IMR-90 (cell line): ENCODE results near the gene FCRL6. TPM values are rescaled to one million over a fixed set of nuclear protein-coding genes. Genes with fewer than 3 reads are reported as not detected.

Source experiments
- ATAC-seq: fragments of 200-7000 bp; cut with Tn5 transposase; 2 replicates; pipeline ENCODE4 v1.9.1; 2020; ENCODE audit warnings: low read depth, mild to moderate bottlenecking, moderate library complexity
- BruUV-seq: library from RNA; stranded (reverse); fragments of 400-500 nt; replicated peaks from 2 replicates; lab custom pipeline; 2021; lab: Mats Ljungman, UMichigan
- CTCF ChIA-PET: fragments of 300-600 bp; formaldehyde crosslinking; extraction: SDS; loops from one replicate; lab custom pipeline; 2021; ENCODE audit warnings: antibody characterized with exemption; lab: Yijun Ruan, JAX
- POLR2A ChIA-PET: fragments of 300-600 bp; sonication (Branson Sonifier 250); formaldehyde crosslinking; loops from one replicate; lab custom pipeline; 2022; ENCODE audit warnings: antibody characterized with exemption; ENCODE audit not compliant: unreplicated experiment; lab: Charles Lee
- DNase-seq: peaks from one replicate; pipeline ENCODE4 v3.0.0; 2013
- H2AFZ ChIP-seq: replicated peaks from 2 replicates; pipeline ENCODE3; 2013; ENCODE audit warnings: low read length, mild to moderate bottlenecking; ENCODE audit not compliant: poor library complexity
- H2AK5ac ChIP-seq: 2 replicates; pipeline ENCODE4 v1.6.1; 2013; ENCODE audit warnings: low read depth, low read length, inconsistent platforms
- H2AK9ac ChIP-seq: replicated peaks from 2 replicates; pipeline ENCODE3; 2013; ENCODE audit warnings: mild to moderate bottlenecking, low read depth, low read length, moderate library complexity; ENCODE audit not compliant: poor library complexity
- H2BK120ac ChIP-seq: 2 replicates; pipeline ENCODE4 v1.6.1; 2013; ENCODE audit warnings: low read depth, low read length, inconsistent platforms
- H2BK15ac ChIP-seq: 3 replicates; pipeline ENCODE4 v1.6.1; 2013; ENCODE audit warnings: low read depth, low read length, inconsistent platforms
- H2BK20ac ChIP-seq: 2 replicates; pipeline ENCODE4 v1.6.1; 2013; ENCODE audit warnings: low read depth, mild to moderate bottlenecking, inconsistent platforms, low read length, moderate library complexity
- H2BK5ac ChIP-seq: 2 replicates; pipeline ENCODE4 v1.6.1; 2013; ENCODE audit warnings: mild to moderate bottlenecking, low read depth, low read length, inconsistent platforms; ENCODE audit not compliant: poor library complexity, severe bottlenecking
- H3K14ac ChIP-seq: replicated peaks from 2 replicates; pipeline ENCODE4 v1.6.1; 2013; ENCODE audit warnings: low read depth, low read length, inconsistent platforms
- H3K18ac ChIP-seq: 2 replicates; pipeline ENCODE4 v1.6.1; 2013; ENCODE audit warnings: low read depth, low read length, control low read depth
- H3K23ac ChIP-seq: 2 replicates; pipeline ENCODE4 v1.6.1; 2013; ENCODE audit warnings: low read depth, low read length, inconsistent platforms
- H3K27ac ChIP-seq: 2 replicates; pipeline ENCODE4 v1.5.1; 2013; ENCODE audit warnings: mild to moderate bottlenecking, control low read depth, low read length; ENCODE audit not compliant: insufficient read depth
- H3K27me3 ChIP-seq: 2 replicates; pipeline ENCODE4 v1.6.1; 2013; ENCODE audit warnings: low read length; ENCODE audit not compliant: control insufficient read depth, insufficient read depth
- H3K36me3 ChIP-seq: 2 replicates; pipeline ENCODE4 v1.6.1; 2013; ENCODE audit warnings: low read length, mixed read lengths; ENCODE audit not compliant: control insufficient read depth, insufficient read depth
- H3K4ac ChIP-seq: 2 replicates; pipeline ENCODE4 v1.6.1; 2013; ENCODE audit warnings: low read depth, low read length, inconsistent platforms
- H3K4me1 ChIP-seq: 2 replicates; pipeline ENCODE4 v1.6.1; 2013; ENCODE audit warnings: low read length, mixed read lengths; ENCODE audit not compliant: control insufficient read depth, insufficient read depth
- H3K4me2 ChIP-seq: 2 replicates; pipeline ENCODE4 v1.6.1; 2013; ENCODE audit warnings: low read depth, mild to moderate bottlenecking, control low read depth, low read length, moderate library complexity
- H3K4me3 ChIP-seq: 2 replicates; pipeline ENCODE4 v1.5.1; 2013; ENCODE audit warnings: low read depth, mild to moderate bottlenecking, control low read depth, low read length, moderate library complexity; ENCODE audit not compliant: insufficient read depth
- H3K56ac ChIP-seq: 2 replicates; pipeline ENCODE4 v1.6.1; 2013; ENCODE audit warnings: low read length, inconsistent platforms; ENCODE audit not compliant: insufficient read depth; ENCODE audit errors: extremely low read depth
- H3K79me1 ChIP-seq, 2 experiments: 2 replicates each; pipeline ENCODE4 v1.6.1; 2013; ENCODE audit warnings: low read length in 2 of 2, inconsistent platforms in 1 of 2, low read depth in 1 of 2
- H3K9ac ChIP-seq: 2 replicates; pipeline ENCODE4 v1.6.1; 2013; ENCODE audit warnings: low read depth, low read length, control low read depth
- H3K9me1 ChIP-seq: 2 replicates; pipeline ENCODE4 v1.6.1; 2013; ENCODE audit warnings: low read length, inconsistent platforms; ENCODE audit not compliant: insufficient read depth
- H3K9me3 ChIP-seq: 2 replicates; pipeline ENCODE4 v1.6.1; 2013; ENCODE audit warnings: low read length; ENCODE audit not compliant: control insufficient read depth, insufficient read depth
- H4K20me1 ChIP-seq: 2 replicates; pipeline ENCODE4 v1.6.1; 2013; ENCODE audit warnings: low read length, inconsistent platforms; ENCODE audit not compliant: insufficient read depth
- H4K5ac ChIP-seq: 2 replicates; pipeline ENCODE4 v1.6.1; 2013; ENCODE audit warnings: mild to moderate bottlenecking, low read depth, low read length, control low read depth
- H4K8ac ChIP-seq, 2 experiments: 2 replicates each; pipeline ENCODE4 v1.6.1; 2013; ENCODE audit warnings: low read depth in 2 of 2, low read length in 2 of 2, control low read depth in 1 of 2, inconsistent platforms in 1 of 2
- H4K91ac ChIP-seq: 2 replicates; pipeline ENCODE4 v1.6.1; 2013; ENCODE audit warnings: low read depth, low read length, inconsistent platforms; ENCODE audit not compliant: insufficient read depth
- BHLHE40 ChIP-seq: fragments of 150-350 bp; IDR thresholded peaks from 2 replicates; pipeline ENCODE4 v1.6.1; 2016; ENCODE audit warnings: mild to moderate bottlenecking, low read depth, low read length
- CHD1 ChIP-seq: IDR thresholded peaks from 2 replicates; pipeline ENCODE4 v1.6.1; 2012; ENCODE audit warnings: low read depth, low read length, improper control_type of control experiment
- FOS ChIP-seq: fragments of 150-350 bp; IDR thresholded peaks from 2 replicates; pipeline ENCODE4 v1.6.1; 2016; ENCODE audit warnings: low read depth, low read length
- MXI1 ChIP-seq: IDR thresholded peaks from 2 replicates; pipeline ENCODE4 v1.6.1; 2012; ENCODE audit warnings: low read depth, mild to moderate bottlenecking, low read length, moderate library complexity, borderline replicate concordance
- RAD21 ChIP-seq: IDR thresholded peaks from 2 replicates; pipeline ENCODE4 v1.6.1; 2012; ENCODE audit warnings: low read length, improper control_type of control experiment
- RFX5 ChIP-seq: IDR thresholded peaks from 2 replicates; pipeline ENCODE4 v1.8.0; 2012; ENCODE audit warnings: low read depth, mild to moderate bottlenecking, low read length, moderate library complexity
- SMC3 ChIP-seq: fragments of 150-350 bp; IDR thresholded peaks from 2 replicates; pipeline ENCODE4 v1.6.1; 2016; ENCODE audit warnings: low read depth, mild to moderate bottlenecking, antibody characterized with exemption, low read length, moderate library complexity
- WGBS, 2 experiments: methylation state at CpG; one replicate each; pipeline versions ENCODE4 v1.1.5 to v1.1.7; 2013; ENCODE audit warnings: missing lambda C conversion rate in 2 of 2; ENCODE audit not compliant: insufficient read length in 1 of 2; ENCODE audit errors: extremely low coverage in 2 of 2; 5-methylcytosine and 5-hydroxymethylcytosine counted together
- dilution Hi-C: fragments of 300-500 bp; cut with HindIII; formaldehyde crosslinking; loops from one replicate; pipeline ENCODE4 v1.14.3; 2018; ENCODE audit warnings: low sequenced_read_pairs; ENCODE audit not compliant: unreplicated experiment
- in situ Hi-C: fragments of 300-500 bp; cut with MboI; formaldehyde crosslinking; loops from 3 replicates; pipeline ENCODE4 v1.14.3; 2019; ENCODE audit warnings: low sequenced_read_pairs, inconsistent platforms, mixed read lengths
- intact Hi-C: fragments of 100-400 bp; cut with micrococcal nuclease; formaldehyde crosslinking; loops from 2 replicates; pipeline ENCODE4 v1.10.0; 2022
- polyA plus RNA-seq, 3 experiments: library from polyadenylated mRNA; depleted of rRNA; stranded (reverse); fragments of >200 nt; gene quantifications; 2 replicates each; pipeline ENCODE4 v1.2.3, GENCODE V29; 2012; ENCODE audit warnings: low replicate concordance in 1 of 3
- total RNA-seq: library from RNA; depleted of rRNA; stranded (reverse); fragments of >200 nt; gene quantifications from 2 replicates; pipeline ENCODE4 v1.2.3, GENCODE V29; 2012

Gene FCRL6
- total and polyA plus RNA-seq, 2 of the 4 experiments (the other 2 are of a cell fraction) = not detected

DNA sequence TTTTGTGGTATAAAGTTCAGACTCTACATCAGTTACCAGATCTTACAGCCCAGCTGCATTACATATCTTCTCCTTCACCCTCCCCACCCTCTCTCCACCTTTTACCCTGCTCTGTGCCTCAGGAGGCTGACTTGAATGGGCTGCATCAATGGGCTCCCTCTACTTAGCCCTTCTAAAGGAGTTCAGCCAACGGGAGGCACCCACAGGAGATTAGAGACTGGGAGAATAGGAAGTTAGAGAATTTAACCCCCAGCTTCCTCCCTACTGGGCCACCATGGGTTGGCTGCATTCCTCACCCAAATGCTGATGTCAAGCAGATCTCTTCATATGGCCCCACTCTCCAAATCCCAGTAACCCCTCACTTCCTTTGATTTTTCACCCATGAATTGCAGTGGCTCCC lies 38.5 kb upstream of the FCRL6 start:
- H2BK20ac ChIP-seq = no peak overlapping the region
- H4K20me1 ChIP-seq = no peaks in the 10 kb centered on the region
- H2BK5ac ChIP-seq = no peak overlapping the region
- no CpG with 5 or more reads among the region's 1 CpG for WGBS, 2 experiments
- BruUV-seq = no TSS peak
- ATAC-seq (no peak), DNase-seq (no peak)
- no peak overlapping the region for H3K4ac ChIP-seq
- no peak overlapping the region for H3K4me2 ChIP-seq
- H3K27me3 ChIP-seq = no peaks in the 10 kb centered on the region
- H2AK5ac ChIP-seq = no peak overlapping the region
- CTCF ChIA-PET = no interaction called here
- no peak overlapping the region for H2AK9ac ChIP-seq
- no peak overlapping the region for H2AFZ ChIP-seq
- no peaks in the 10 kb centered on the region for H3K9me3 ChIP-seq
- no peak overlapping the region for H3K23ac ChIP-seq
- POLR2A ChIA-PET = no interaction called here
- no peaks in the 10 kb centered on the region for H3K79me1 ChIP-seq
- H2BK120ac ChIP-seq = no peak overlapping the region
- H3K18ac ChIP-seq = no peak overlapping the region
- no peaks in the 10 kb centered on the region for H3K4me1 ChIP-seq
- H3K4me3 ChIP-seq = no peak overlapping the region
- H4K8ac ChIP-seq = no peak overlapping the region
- H3K9me1 ChIP-seq = no peaks in the 10 kb centered on the region
- no peak overlapping the region for H4K91ac ChIP-seq
- no peak for TF ChIP-seq RFX5
- TF ChIP-seq FOS = no peak
- no peak for TF ChIP-seq MXI1
- no peak for TF ChIP-seq BHLHE40
- TF ChIP-seq RAD21 = no peak
- no peak for TF ChIP-seq CHD1
- TF ChIP-seq SMC3 = no peak
- H3K56ac ChIP-seq = no peak overlapping the region
- H3K14ac ChIP-seq = no peak overlapping the region
- no peak overlapping the region for H3K27ac ChIP-seq
- intact Hi-C loops = no loop called here
- in situ Hi-C loops = no loop called here
- H2BK15ac ChIP-seq = no peak overlapping the region
- H3K9ac ChIP-seq = no peak overlapping the region
- H4K5ac ChIP-seq = no peak overlapping the region
- no peaks in the 10 kb centered on the region for H3K36me3 ChIP-seq
- dilution Hi-C loops = no loop called here
